Measurements from ENCODE around the gene HECTD4. TPM values are rescaled to one million over a fixed set of nuclear protein-coding genes. Genes with fewer than 3 reads are reported as not detected.

Gene HECTD4
- total RNA-seq, 2 donors from 2014 or later: 54.2 to 75.4 TPM

- peaks cover 8% of the 10 kb centered on the region for H3K36me3 ChIP-seq
- DNase-seq (ENCODE audit: low spot score) (no peak), ATAC-seq (ENCODE audit: insufficient number of reproducible peaks, low FRiP score, low read depth) (no peak)
- TF ChIP-seq CTCF (IDR thresholded peaks at IDR 0.05): no peak
- H3K27ac ChIP-seq: no peak overlapping the region
- H3K4me3 ChIP-seq: no peak overlapping the region
- peaks cover 0 to 5% of the 10 kb centered on the region in 2 donors for H3K4me1 ChIP-seq (ENCODE audit: control insufficient read depth in 1 of 2, low read depth in 2 of 2)
- H3K27me3 ChIP-seq (replicated peaks; ENCODE audit: insufficient read depth): no peaks in the 10 kb centered on the region
- H3K9me3 ChIP-seq: no peaks in the 10 kb centered on the region
These were observed 74.8 kb downstream of the HECTD4 start for GRCh38 chr12:112307317-112308011.

GRCh38 chr12:112305951-112306350, 76.3 kb downstream of the HECTD4 start:
- H3K4me1 ChIP-seq (ENCODE audit: control insufficient read depth in 1 of 2, low read depth in 2 of 2): peaks cover 0 to 5% of the 10 kb centered on the region in 2 donors
- H3K27me3 ChIP-seq (replicated peaks; ENCODE audit: insufficient read depth): no peaks in the 10 kb centered on the region
- no peak overlapping the region for H3K4me3 ChIP-seq
- DNase-seq (ENCODE audit: low spot score) (no peak), ATAC-seq (ENCODE audit: insufficient number of reproducible peaks, low FRiP score, low read depth) (no peak)
- H3K27ac ChIP-seq: no peak overlapping the region
- no peak for TF ChIP-seq CTCF (IDR thresholded peaks at IDR 0.05)
- H3K36me3 ChIP-seq: peaks cover 11% of the 10 kb centered on the region
- no peaks in the 10 kb centered on the region for H3K9me3 ChIP-seq

- DNase-seq (ENCODE audit: low spot score) (no peak), ATAC-seq (ENCODE audit: insufficient number of reproducible peaks, low FRiP score, low read depth) (no peak)
- no peak overlapping the region for H3K27ac ChIP-seq
- TF ChIP-seq CTCF (IDR thresholded peaks at IDR 0.05): no peak
- no peaks in the 10 kb centered on the region for H3K9me3 ChIP-seq
- no peaks in the 10 kb centered on the region for H3K27me3 ChIP-seq (replicated peaks; ENCODE audit: insufficient read depth)
- peaks cover 11% of the 10 kb centered on the region for H3K36me3 ChIP-seq
- peaks cover 0 to 5% of the 10 kb centered on the region in 2 donors for H3K4me1 ChIP-seq (ENCODE audit: control insufficient read depth in 1 of 2, low read depth in 2 of 2)
- no peak overlapping the region for H3K4me3 ChIP-seq
These were observed 77.8 kb downstream of the HECTD4 start for GRCh38 chr12:112304436-112304835.

GRCh38 chr12:112303799-112304198, 78.4 kb downstream of the HECTD4 start:
- H3K27ac ChIP-seq: no peak overlapping the region
- DNase-seq (ENCODE audit: low spot score): no peak
- peaks cover 11% of the 10 kb centered on the region for H3K36me3 ChIP-seq
- no peak for TF ChIP-seq CTCF (IDR thresholded peaks at IDR 0.05)
- no peaks in the 10 kb centered on the region for H3K27me3 ChIP-seq (replicated peaks; ENCODE audit: insufficient read depth)
- peaks cover 0 to 3% of the 10 kb centered on the region in 2 donors for H3K4me1 ChIP-seq (ENCODE audit: control insufficient read depth in 1 of 2, low read depth in 2 of 2)
- ATAC-seq (ENCODE audit: insufficient number of reproducible peaks, low FRiP score, low read depth): no peak
- no peak overlapping the region for H3K4me3 ChIP-seq
- no peaks in the 10 kb centered on the region for H3K9me3 ChIP-seq

GRCh38 chr12:112303004-112303403, 79.2 kb downstream of the HECTD4 start:
- TF ChIP-seq CTCF (IDR thresholded peaks at IDR 0.05): no peak
- ATAC-seq (ENCODE audit: insufficient number of reproducible peaks, low FRiP score, low read depth): no peak
- H3K4me1 ChIP-seq (ENCODE audit: control insufficient read depth in 1 of 2, low read depth in 2 of 2): no peaks in the 10 kb centered on the region
- H3K9me3 ChIP-seq: no peaks in the 10 kb centered on the region
- no peak for DNase-seq (ENCODE audit: low spot score)
- H3K27me3 ChIP-seq (replicated peaks; ENCODE audit: insufficient read depth): no peaks in the 10 kb centered on the region
- H3K4me3 ChIP-seq: no peak overlapping the region
- H3K36me3 ChIP-seq: peaks cover 11% of the 10 kb centered on the region
- no peak overlapping the region for H3K27ac ChIP-seq
